Body of pancreas (tissue), 4 donors: ENCODE results near the gene CCDC174.

ENCODE experiments used
- POLR2A ChIP-seq, 3 donors: fragments of 450-650 bp; IDR thresholded peaks; one replicate each; pipeline ENCODE4 v1.6.1; 2016; ENCODE audit warnings: antibody characterized with exemption in 3 of 3, mild to moderate bottlenecking in 2 of 3
- TF ChIP-seq, protein P1 (sequence below), 7 experiments: fragments of 450-650 bp in 4 of 7; fragments of 200-600 bp in 3 of 7; sonication (generic) in 3 of 7; IDR thresholded peaks; one replicate each; pipeline ENCODE4 v1.5.1; 2016 to 2019; ENCODE audit warnings: antibody characterized with exemption in 7 of 7

DNA sequence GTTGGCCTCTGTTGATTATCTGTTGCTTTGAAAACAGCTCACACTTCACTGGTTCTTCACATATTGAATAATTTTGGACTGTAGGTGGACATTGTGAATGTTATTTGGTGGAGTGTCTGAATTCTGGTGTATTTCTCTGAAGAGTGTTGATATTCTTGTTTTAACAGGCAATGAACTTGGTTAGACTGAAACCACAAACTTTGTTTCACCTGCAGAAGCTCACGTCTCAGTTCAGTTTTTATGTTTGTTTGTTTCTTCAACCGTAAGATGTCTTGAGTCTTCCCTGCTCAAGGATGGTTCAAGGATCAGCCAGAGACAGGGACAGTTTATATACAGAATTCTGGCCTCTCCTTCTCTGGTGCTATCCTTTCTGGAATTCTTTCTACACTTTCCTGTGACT is 67.0 kb downstream of the CCDC174 start:
- TF ChIP-seq, protein P1, sequence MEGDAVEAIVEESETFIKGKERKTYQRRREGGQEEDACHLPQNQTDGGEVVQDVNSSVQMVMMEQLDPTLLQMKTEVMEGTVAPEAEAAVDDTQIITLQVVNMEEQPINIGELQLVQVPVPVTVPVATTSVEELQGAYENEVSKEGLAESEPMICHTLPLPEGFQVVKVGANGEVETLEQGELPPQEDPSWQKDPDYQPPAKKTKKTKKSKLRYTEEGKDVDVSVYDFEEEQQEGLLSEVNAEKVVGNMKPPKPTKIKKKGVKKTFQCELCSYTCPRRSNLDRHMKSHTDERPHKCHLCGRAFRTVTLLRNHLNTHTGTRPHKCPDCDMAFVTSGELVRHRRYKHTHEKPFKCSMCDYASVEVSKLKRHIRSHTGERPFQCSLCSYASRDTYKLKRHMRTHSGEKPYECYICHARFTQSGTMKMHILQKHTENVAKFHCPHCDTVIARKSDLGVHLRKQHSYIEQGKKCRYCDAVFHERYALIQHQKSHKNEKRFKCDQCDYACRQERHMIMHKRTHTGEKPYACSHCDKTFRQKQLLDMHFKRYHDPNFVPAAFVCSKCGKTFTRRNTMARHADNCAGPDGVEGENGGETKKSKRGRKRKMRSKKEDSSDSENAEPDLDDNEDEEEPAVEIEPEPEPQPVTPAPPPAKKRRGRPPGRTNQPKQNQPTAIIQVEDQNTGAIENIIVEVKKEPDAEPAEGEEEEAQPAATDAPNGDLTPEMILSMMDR (IDR thresholded peaks at IDR 0.05) = no peak
- TF ChIP-seq POLR2A (IDR thresholded peaks at IDR 0.05) = no peak
